ENCODE results near the gene BICC1. TPM values are rescaled to one million over a fixed set of nuclear protein-coding genes. Genes with fewer than 3 reads are reported as not detected.

Gene BICC1
- total and polyA plus RNA-seq, 2 donors (not counting 3 experiments of a cell fraction or from before 2014, with no cell fraction given), result 0.06 to 0.29 TPM

DNA sequence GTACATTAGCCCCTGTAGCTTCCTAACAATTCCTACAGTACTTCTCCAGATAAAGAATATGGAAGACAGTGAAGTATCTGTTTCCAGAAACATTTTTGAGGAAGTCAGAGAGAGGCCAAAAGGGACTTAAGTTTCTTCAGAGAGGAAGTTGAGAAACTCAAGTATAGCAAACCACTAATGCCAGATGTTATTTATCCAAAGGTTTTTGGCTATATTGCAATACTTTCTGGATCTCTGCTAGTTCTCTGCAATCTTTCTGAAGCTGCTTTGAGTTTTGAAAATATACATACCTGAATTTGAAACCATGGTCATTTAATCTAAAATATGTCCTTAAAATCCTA, 64.7 kb downstream of the BICC1 start:
- ChIA-PET CTCF (no interaction called here), POLR2A (no interaction called here)
- DNase-seq (ENCODE audit: low read depth, low spot score) (no peak), FAIRE-seq (no peak)
- no peaks in the 10 kb centered on the region for H3K79me2 ChIP-seq (ENCODE audit: control insufficient read depth, insufficient read depth, low read length)
- no peak overlapping the region for H2AFZ ChIP-seq (ENCODE audit: low read depth, low read length)
- intact Hi-C loops (cut with micrococcal nuclease) (no loop called here), dilution Hi-C loops (cut with MboI; ENCODE audit: extremely low pct_ligation_motif_present, low sequenced_read_pairs) (no loop called here)
- no peaks in the 10 kb centered on the region for H3K9me1 ChIP-seq (replicated peaks; ENCODE audit: control insufficient read depth, extremely low read depth, insufficient read depth, low read length)
- H3K27me3 ChIP-seq (ENCODE audit: control insufficient read depth in 2 of 2, insufficient read depth in 2 of 2, low read length in 2 of 2), result no peaks in the 10 kb centered on the region
- H4K20me1 ChIP-seq (replicated peaks; ENCODE audit: control insufficient read depth, extremely low read depth, insufficient read depth, low read length), result no peaks in the 10 kb centered on the region
- BruUV-seq (replicated peaks), result no TSS peak
- H3K27ac ChIP-seq (ENCODE audit: insufficient read depth, low read depth, low read length), result no peak overlapping the region
- no peak overlapping the region for H3K4me2 ChIP-seq (ENCODE audit: insufficient read depth, low read length)
- H3K36me3 ChIP-seq (ENCODE audit: control insufficient read depth in 2 of 2, extremely low read depth in 1 of 2, insufficient read depth in 2 of 2, low read length in 2 of 2), result no peaks in the 10 kb centered on the region
- no peak overlapping the region for H3K4me3 ChIP-seq (replicated peaks in 1 of 3; ENCODE audit: insufficient read depth in 1 of 3, low read depth in 1 of 3, low read length in 3 of 3)
- TF ChIP-seq, protein P1, sequence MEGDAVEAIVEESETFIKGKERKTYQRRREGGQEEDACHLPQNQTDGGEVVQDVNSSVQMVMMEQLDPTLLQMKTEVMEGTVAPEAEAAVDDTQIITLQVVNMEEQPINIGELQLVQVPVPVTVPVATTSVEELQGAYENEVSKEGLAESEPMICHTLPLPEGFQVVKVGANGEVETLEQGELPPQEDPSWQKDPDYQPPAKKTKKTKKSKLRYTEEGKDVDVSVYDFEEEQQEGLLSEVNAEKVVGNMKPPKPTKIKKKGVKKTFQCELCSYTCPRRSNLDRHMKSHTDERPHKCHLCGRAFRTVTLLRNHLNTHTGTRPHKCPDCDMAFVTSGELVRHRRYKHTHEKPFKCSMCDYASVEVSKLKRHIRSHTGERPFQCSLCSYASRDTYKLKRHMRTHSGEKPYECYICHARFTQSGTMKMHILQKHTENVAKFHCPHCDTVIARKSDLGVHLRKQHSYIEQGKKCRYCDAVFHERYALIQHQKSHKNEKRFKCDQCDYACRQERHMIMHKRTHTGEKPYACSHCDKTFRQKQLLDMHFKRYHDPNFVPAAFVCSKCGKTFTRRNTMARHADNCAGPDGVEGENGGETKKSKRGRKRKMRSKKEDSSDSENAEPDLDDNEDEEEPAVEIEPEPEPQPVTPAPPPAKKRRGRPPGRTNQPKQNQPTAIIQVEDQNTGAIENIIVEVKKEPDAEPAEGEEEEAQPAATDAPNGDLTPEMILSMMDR (IDR thresholded peaks at IDR 0.05; ENCODE audit: extremely low read depth in 1 of 2, insufficient read depth in 1 of 2, low read depth in 1 of 2, low read length in 2 of 2), result no peak
- no peak for TF ChIP-seq EZH2 (IDR thresholded peaks at IDR 0.05; ENCODE audit: borderline replicate concordance, low read depth, low read length, severe bottlenecking)
- TF ChIP-seq, protein P2, sequence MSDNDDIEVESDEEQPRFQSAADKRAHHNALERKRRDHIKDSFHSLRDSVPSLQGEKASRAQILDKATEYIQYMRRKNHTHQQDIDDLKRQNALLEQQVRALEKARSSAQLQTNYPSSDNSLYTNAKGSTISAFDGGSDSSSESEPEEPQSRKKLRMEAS (IDR thresholded peaks at IDR 0.05; ENCODE audit: insufficient read depth, insufficient read length), result no peak
- TF ChIP-seq GATA2 (IDR thresholded peaks at IDR 0.05; ENCODE audit: insufficient read depth, insufficient read length, low read depth, low read length), result no peak
- no peaks in the 10 kb centered on the region for H3K9me3 ChIP-seq (replicated peaks; ENCODE audit: control insufficient read depth, insufficient read depth, low read length)
- no peak overlapping the region for H3K9ac ChIP-seq (replicated peaks; ENCODE audit: extremely low read depth, insufficient read depth, low read length)
- no peaks in the 10 kb centered on the region for H3K4me1 ChIP-seq (ENCODE audit: control insufficient read depth, extremely low read depth, insufficient read depth, low read length)

DNA sequence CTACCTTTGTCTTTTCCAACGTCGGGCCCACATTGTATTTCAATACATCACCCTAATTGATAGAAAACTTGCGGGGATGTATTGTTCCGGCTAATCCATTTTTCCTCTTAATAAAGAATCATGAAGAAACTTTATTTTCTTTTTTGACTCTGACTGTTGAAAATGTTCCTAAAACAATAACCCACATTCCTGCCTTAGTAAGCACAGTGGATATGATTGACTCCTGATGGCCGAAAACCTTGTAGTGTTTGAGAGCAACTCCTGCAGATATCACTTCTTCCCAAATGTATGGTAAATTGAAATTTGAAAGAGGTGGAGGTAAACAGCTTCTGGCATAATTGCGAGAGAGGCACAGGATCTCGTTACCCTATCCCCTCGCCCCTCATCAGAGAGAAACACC, 65.7 kb downstream of the BICC1 start:
- Histone ChIP-seq H3K4me1 (ENCODE audit: control insufficient read depth, extremely low read depth, insufficient read depth, low read length) (no peaks in the 10 kb centered on the region), H4K20me1 (replicated peaks; ENCODE audit: control insufficient read depth, extremely low read depth, insufficient read depth, low read length) (no peaks in the 10 kb centered on the region), H3K36me3 (ENCODE audit: control insufficient read depth in 2 of 2, extremely low read depth in 1 of 2, insufficient read depth in 2 of 2, low read length in 2 of 2) (no peaks in the 10 kb centered on the region), H3K4me3 (replicated peaks in 1 of 3; ENCODE audit: insufficient read depth in 1 of 3, low read depth in 1 of 3, low read length in 3 of 3) (no peak overlapping the region), H3K9me1 (replicated peaks; ENCODE audit: control insufficient read depth, extremely low read depth, insufficient read depth, low read length) (no peaks in the 10 kb centered on the region), H3K79me2 (ENCODE audit: control insufficient read depth, insufficient read depth, low read length) (no peaks in the 10 kb centered on the region), H3K27me3 (ENCODE audit: control insufficient read depth in 2 of 2, insufficient read depth in 2 of 2, low read length in 2 of 2) (no peaks in the 10 kb centered on the region), H3K4me2 (ENCODE audit: insufficient read depth, low read length) (no peak overlapping the region), H3K9ac (replicated peaks; ENCODE audit: extremely low read depth, insufficient read depth, low read length) (no peak overlapping the region), H3K9me3 (replicated peaks; ENCODE audit: control insufficient read depth, insufficient read depth, low read length) (no peaks in the 10 kb centered on the region), H3K27ac (ENCODE audit: insufficient read depth, low read depth, low read length) (no peak overlapping the region), H2AFZ (ENCODE audit: low read depth, low read length) (no peak overlapping the region)
- no TSS peak for BruUV-seq (replicated peaks)
- no peak for FAIRE-seq
- DNase-seq (ENCODE audit: low read depth, low spot score), result no peak
- TF ChIP-seq POLR2AphosphoS5 (IDR thresholded peaks at IDR 0.05; ENCODE audit: insufficient read depth, low read depth, low read length) (no peak), EZH2 (IDR thresholded peaks at IDR 0.05; ENCODE audit: borderline replicate concordance, low read depth, low read length, severe bottlenecking) (no peak), POLR2A (IDR thresholded peaks at IDR 0.05; ENCODE audit: low read depth, low read length) (no peak), FOS (IDR thresholded peaks at IDR 0.05; ENCODE audit: borderline replicate concordance, insufficient read depth, low read length) (no peak), JUN (IDR thresholded peaks at IDR 0.05; ENCODE audit: borderline replicate concordance, insufficient read depth, insufficient read length, low read depth) (no peak), GATA2 (IDR thresholded peaks at IDR 0.05; ENCODE audit: insufficient read depth, insufficient read length, low read depth, low read length) (no peak), MYC (IDR thresholded peaks at IDR 0.05; ENCODE audit: low read depth, low read length) (no peak)
- TF ChIP-seq, protein P2 (IDR thresholded peaks at IDR 0.05; ENCODE audit: insufficient read depth, insufficient read length), result no peak
- TF ChIP-seq, protein P1 (IDR thresholded peaks at IDR 0.05; ENCODE audit: extremely low read depth in 1 of 2, insufficient read depth in 1 of 2, low read depth in 1 of 2, low read length in 2 of 2), result no peak
- ChIA-PET POLR2A (no interaction called here), CTCF (no interaction called here)
- intact Hi-C loops (cut with micrococcal nuclease), result no loop called here
- dilution Hi-C loops (cut with MboI; ENCODE audit: extremely low pct_ligation_motif_present, low sequenced_read_pairs), result no loop called here
